HG03457 (cell line): ENCODE measurements around the gene KCNC2.
"Not testable (repeated sequence)": the region's sequence is repeated elsewhere in the genome, so short reads cannot be mapped to it uniquely, and the experiment has no call there.

Experiments
- ATAC-seq: cut with Tn5 transposase; IDR thresholded peaks from one replicate; pipeline ENCODE4 v1.9.1; 2021; ENCODE audit warnings: moderate number of reproducible peaks; ENCODE audit not compliant: unreplicated experiment

Gene KCNC2

GRCh38 chr12:75209812-75210138, at the start of gene KCNC2:
Gene KCNC2, minus strand, starts transcription at chr12:75209839.
- no peak for ATAC-seq

GRCh38 chr12:75259143-75259542, 49.5 kb upstream of the KCNC2 start:
- ATAC-seq = no peak

GRCh38 chr12:75257510-75257909, 47.9 kb upstream of the KCNC2 start:
- no peak for ATAC-seq

- ATAC-seq = no peak
Measured at GRCh38 chr12:75245108-75245507, 35.5 kb upstream of the KCNC2 start.

- no peak for ATAC-seq
Measured at GRCh38 chr12:75239987-75240386, 30.3 kb upstream of the KCNC2 start.

GRCh38 chr12:75236206-75236605, 26.6 kb upstream of the KCNC2 start:
- ATAC-seq = no peak

- no peak for ATAC-seq
Measured at GRCh38 chr12:75227132-75227531, 17.5 kb upstream of the KCNC2 start.

GRCh38 chr12:75212072-75212471, 2.4 kb upstream of the KCNC2 start:
- ATAC-seq = no peak

- no peak for ATAC-seq
Measured at GRCh38 chr12:75208856-75209811, 505 bp downstream of the KCNC2 start.

- no peak for ATAC-seq
Measured at GRCh38 chr12:75207338-75208083, 2.1 kb downstream of the KCNC2 start.

GRCh38 chr12:75205558-75205957, 4.1 kb downstream of the KCNC2 start:
- ATAC-seq = no peak

- no peak for ATAC-seq
Measured at GRCh38 chr12:75196865-75197264, 12.8 kb downstream of the KCNC2 start.

GRCh38 chr12:75196408-75196807, 13.2 kb downstream of the KCNC2 start:
- ATAC-seq = no peak

GRCh38 chr12:75194250-75194649, 15.4 kb downstream of the KCNC2 start:
- no peak for ATAC-seq

- no peak for ATAC-seq
Measured at GRCh38 chr12:75192196-75192595, 17.4 kb downstream of the KCNC2 start.

- no peak for ATAC-seq
Measured at GRCh38 chr12:75190846-75191245, 18.8 kb downstream of the KCNC2 start.

- ATAC-seq = not testable (repeated sequence)
Measured at GRCh38 chr12:75185881-75186280, 23.8 kb downstream of the KCNC2 start.

- no peak for ATAC-seq
Measured at GRCh38 chr12:75184516-75184915, 25.1 kb downstream of the KCNC2 start.

GRCh38 chr12:75183967-75184366, 25.7 kb downstream of the KCNC2 start:
- ATAC-seq = no peak

GRCh38 chr12:75177997-75178396, 31.6 kb downstream of the KCNC2 start:
- ATAC-seq = peak; percentile 86

- ATAC-seq = no peak
Measured at GRCh38 chr12:75172611-75173010, 37.0 kb downstream of the KCNC2 start.

- no peak for ATAC-seq
Measured at GRCh38 chr12:75170640-75171185, 38.9 kb downstream of the KCNC2 start.
